NCI-H526 (cell line): ENCODE measurements around the gene SECISBP2.
A peak's percentile ranks its signal among the peaks of the same experiment; 100 is the strongest.

ENCODE experiments used
- DNase-seq, 2 experiments: peaks; one replicate each; lab custom pipeline; 2025; lab: John Stamatoyannopoulos, UW

The SECISBP2 gene

GRCh38 chr9:89347651-89348050 lies 29.4 kb downstream of the SECISBP2 start:
- no peak for DNase-seq

DNA sequence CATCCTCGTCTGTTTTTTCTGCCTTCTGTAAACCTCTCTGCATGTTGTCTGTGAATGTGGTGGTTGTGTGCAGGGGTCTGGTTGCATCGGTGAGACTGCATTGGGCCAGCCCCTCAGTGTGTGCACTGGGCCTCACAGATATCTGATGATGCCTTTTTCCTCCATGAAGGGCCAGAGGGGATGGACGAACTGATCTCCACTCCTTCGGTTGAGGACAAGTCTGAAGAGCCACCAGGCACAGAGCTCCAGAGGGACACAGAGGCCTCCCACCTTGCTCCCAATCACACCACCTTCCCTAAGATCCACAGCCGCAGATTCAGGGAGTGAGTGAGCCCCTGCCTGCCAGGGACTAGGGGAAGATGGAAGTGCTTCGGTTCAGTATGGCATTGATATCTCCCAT lies 31.3 kb downstream of the SECISBP2 start:
- DNase-seq, result no peak

- no peak for DNase-seq
These were observed 32.8 kb downstream of the SECISBP2 start for GRCh38 chr9:89350988-89351557.

DNA sequence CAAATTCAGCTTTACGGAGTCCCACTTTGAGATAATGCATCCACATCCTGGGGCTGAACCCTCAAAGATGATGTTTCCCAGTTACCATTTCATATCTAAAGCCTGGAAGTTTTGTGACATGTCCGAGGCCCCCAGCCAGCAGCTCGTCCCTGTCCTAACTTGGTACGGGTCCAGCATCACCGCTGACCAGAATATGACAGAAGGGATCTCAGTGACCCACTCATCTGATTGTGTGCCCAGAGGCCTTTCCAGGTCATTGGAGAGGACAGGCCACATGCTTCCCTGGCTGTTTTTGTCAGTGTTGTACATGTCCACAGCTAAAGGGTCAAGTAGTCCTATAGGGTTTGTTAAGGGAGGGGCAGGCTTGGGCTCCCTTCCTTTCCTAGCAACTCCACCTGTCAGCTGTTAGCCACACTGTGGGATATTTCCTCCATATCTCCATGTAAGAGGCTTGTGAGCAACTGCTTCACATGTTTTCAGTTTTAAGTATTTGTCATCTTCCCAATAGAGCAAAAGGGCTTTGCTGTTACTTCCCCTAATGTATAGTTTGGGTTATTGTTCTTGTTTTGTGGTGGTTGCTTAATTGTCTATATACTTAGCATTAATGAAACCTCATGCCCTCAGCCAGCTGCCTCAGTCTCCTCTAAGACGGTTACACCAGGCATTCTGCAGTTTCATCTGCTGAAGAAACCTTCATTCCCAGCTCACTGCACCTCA lies 33.4 kb downstream of the SECISBP2 start:
- no peak for DNase-seq

GRCh38 chr9:89352451-89352850 lies 34.2 kb downstream of the SECISBP2 start:
- DNase-seq, result no peak

GRCh38 chr9:89352874-89353649 lies 34.8 kb downstream of the SECISBP2 start:
- DNase-seq, result no peak

GRCh38 chr9:89353989-89354388 lies 35.7 kb downstream of the SECISBP2 start:
- no peak for DNase-seq

DNA sequence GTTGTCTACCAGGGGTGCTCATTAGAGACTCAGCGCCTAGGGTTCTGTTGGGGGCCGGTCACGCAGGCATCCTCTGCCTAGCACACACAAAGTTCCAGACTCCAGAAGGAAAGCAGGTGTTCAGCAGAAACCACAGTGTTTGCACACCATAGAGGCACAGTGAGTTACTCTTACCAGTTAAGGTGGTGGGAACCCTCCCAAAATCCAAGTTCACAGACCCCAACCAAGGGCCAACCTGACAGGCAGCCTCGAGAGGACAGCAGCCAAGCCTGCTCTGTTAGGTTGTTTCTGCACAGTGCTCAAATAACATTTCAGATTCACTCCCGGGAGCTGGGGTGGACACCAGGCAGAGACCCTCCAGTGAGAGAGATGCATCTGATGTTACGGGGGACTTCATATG lies 36.2 kb downstream of the SECISBP2 start:
- no peak for DNase-seq

DNA sequence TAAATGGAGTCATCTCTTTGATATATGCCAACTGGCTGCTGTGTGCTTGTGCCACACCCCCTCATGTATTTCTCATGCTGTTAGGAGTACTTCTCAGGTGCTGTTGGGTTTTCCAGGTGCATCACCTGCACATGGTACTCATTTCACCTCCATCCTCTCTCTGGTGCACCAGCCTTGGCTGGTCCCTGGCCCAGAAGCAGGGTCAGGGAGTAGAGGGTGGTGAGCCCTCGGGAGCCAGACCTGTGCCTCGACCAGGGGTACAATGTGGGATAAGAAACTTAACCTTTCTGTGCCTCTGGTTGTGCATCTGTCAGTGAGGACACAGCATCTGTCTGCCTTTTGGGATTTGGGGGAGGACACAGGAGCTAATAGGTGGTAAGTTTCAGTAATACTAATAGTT lies 38.5 kb downstream of the SECISBP2 start:
- DNase-seq, result no peak

DNA sequence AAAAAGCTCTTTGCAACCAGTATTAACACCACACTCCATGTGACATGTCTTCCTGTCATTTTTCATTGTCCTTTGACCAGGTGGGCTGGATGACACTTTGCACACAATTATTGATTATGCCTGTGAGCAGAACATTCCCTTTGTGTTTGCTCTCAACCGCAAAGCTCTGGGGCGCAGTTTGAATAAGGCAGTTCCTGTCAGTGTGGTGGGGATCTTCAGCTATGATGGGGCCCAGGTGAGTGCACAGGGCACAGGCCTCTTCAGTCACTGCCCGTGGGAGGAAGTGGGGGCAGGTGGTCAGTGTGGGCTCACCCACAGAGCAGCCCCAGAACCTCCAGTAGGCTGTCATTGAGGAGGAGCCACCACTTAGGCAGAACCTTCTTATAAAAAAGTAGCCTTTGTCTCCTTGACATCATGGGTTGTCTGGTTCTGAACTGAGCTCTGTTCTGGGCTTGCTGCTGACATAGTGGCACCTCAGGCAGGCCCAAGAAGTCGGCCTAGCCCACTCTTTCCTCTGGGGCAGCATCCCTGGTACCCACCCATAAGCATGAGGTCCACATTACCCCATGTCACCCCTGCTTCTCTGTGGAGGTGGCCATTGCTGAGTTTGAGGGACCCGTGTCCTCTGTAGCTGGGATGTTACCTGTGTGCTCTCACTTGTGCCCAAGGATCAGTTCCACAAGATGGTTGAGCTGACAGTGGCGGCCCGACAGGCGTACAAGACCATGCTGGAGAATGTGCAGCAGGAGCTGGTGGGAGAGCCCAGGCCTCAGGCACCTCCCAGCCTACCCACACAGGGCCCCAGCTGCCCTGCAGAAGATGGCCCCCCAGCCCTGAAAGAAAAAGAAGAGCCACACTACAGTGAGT lies 39.3 kb downstream of the SECISBP2 start:
- no peak for DNase-seq

DNA sequence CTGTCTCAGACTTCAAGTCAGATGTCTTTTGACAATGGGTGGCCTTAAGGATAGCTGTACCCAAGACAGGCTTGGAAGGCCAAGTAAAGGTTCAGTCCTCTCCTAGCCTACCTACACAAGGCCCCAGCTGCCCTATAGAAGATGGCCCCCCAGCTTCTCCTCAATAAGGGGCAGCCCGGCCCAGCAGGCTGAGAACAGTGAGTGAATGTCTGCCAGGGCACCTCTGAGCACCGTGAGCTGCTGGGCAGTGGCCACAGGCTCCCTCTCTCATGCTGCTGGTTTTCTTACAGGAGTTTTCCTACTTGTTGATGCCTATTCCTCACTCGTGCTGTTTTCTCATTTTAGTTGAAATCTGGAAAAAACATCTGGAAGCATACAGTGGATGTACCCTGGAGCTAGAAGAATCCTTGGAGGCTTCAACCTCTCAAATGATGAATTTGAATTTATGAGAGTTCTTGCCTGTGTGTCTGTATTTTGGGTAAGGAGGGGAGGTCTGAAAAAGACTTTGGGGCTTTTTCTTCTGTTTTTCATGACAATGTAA lies 40.1 kb downstream of the SECISBP2 start:
- DNase-seq, result no peak

DNA sequence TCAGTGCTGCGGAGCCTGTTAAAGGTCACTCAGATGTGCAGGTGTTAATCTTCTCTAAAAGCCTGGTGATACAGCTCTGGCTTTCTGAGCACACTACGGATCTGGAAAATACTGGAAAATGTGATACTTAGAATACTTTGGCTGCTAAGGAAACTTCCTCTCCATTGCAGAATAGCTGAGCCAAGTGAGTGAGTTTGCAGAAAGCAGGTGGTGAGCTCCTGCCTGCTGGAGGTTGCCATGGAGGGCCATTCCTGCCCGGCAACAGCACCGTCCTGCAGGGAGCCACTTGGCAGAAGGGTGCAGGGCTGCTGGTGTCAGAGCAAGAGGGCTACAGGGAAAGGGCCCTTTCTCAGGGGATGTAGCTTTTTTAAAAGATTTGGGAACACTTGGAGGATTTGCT lies 40.7 kb downstream of the SECISBP2 start:
- no peak for DNase-seq

GRCh38 chr9:89359751-89360261 lies 41.5 kb downstream of the SECISBP2 start:
- DNase-seq, result no peak

DNA sequence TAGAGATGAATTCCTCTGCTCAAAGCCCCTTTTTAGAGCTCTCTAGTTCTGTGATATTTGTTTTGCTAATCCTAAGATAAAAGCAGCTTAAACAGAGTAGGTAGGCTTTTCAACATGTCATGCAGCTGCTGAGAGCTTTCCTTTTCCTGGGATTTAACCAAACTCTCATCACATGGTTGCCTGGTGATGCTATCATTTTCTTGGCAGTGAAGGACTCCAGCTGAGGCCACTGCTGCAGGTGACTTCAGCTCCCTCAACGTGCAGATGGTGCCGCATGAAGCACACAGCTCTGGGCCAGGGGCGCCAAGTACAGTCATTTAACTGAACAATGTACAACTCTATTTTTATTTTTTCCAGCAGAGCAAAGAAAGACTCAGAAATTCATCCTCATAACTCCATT lies 42.2 kb downstream of the SECISBP2 start:
- no peak for DNase-seq

- peak in 1 of 2 experiments; percentile 11 for DNase-seq
These were observed 42.7 kb downstream of the SECISBP2 start for GRCh38 chr9:89361031-89361430.

GRCh38 chr9:89361816-89362646 lies 43.7 kb downstream of the SECISBP2 start:
- DNase-seq, result peak in 1 of 2 experiments; percentile 17

DNA sequence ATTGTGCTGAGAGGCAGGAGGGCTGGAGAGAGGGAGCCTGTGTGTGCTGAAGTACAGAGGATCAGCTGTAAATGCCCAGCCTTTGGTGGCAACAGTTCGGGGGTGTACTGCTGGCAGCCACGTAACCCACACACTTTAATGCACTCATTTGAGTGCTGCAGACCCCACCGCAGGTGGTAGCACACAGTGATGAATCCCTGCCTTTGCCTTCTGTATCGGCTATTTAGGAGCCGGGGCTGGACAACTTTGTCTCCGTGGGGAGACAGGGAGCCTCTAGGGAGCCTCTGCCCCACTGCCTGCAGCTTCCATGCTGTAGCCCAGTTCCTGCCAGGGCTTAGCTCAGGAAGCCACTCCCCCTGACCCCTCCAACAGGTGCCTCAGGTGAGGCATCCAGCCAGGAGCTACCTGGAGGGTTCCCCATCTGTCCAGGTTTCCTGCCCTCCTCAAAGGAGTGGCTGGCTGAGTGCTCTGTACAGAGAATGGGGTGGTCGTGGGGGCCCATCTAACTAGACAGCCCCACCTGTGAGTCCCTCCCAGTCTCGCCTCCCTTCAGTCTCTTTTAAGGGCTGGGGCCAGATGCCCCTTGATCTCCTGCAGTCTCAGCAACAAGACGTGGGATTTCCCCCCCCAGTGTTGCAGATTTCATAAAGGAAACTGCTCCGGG lies 44.5 kb downstream of the SECISBP2 start:
- no peak for DNase-seq

DNA sequence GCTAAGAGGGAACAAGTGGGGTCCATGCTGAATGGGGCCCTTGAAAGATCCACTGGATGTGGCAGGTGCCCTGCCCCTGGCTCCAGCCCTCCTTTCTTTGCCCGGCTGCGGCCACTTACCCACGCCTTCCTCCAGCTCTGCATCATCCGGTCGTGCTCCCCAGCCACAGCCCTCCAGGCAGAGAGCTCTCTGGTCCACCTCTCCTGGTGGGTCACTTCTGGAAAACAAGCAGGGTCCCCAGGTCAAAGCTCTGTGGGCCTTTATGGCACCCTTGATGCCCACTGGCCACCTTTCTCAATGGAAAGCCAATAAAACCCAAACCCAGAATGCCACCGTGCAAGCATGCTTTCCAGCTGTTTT lies 45.0 kb downstream of the SECISBP2 start:
- no peak for DNase-seq

GRCh38 chr9:89363921-89364665 lies 45.8 kb downstream of the SECISBP2 start:
- DNase-seq, result no peak
